A549 (cell line): ENCODE results near the gene FNDC10. TPM values are rescaled to one million over a fixed set of nuclear protein-coding genes. Genes with fewer than 3 reads are reported as not detected.

Source experiments
- ATAC-seq, 2 experiments: fragments of 200-7000 bp in 1 of 2; fragments of >200 bp in 1 of 2; cut with Nextera tagmentation in 1 of 2; cut with Tn5 transposase in 1 of 2; 3 replicates each; pipeline versions ENCODE4 v1.8.0 to v1.9.1; 2018 to 2020; ENCODE audit warnings: mild to moderate bottlenecking in 1 of 2, moderate library complexity in 1 of 2
- CTCF ChIA-PET: fragments of 300-600 bp; sonication (Branson Sonifier 250); formaldehyde crosslinking; extraction: SDS; loops from one replicate; lab custom pipeline; 2021; ENCODE audit warnings: antibody characterized with exemption, inconsistent platforms; lab: Yijun Ruan, JAX
- POLR2A ChIA-PET: fragments of 350-600 bp; formaldehyde crosslinking; extraction: SDS; loops from one replicate; lab custom pipeline; 2021; ENCODE audit warnings: antibody characterized with exemption, inconsistent platforms; lab: Yijun Ruan, JAX
- DNase-seq, 2 experiments: peaks; one replicate each; pipeline versions ENCODE4 v3.0.0 to v3.0.0-alpha.2; 2011 to 2016; ENCODE audit warnings: low read depth in 1 of 2, low spot score in 1 of 2
- FAIRE-seq: peaks from 2 replicates; lab custom pipeline; 2011; peaks lifted over from hg19 to GRCh38; lab: Jason Lieb, UNC
- H3K27ac ChIP-seq, 2 experiments: fragments of >200 bp; sonication (Bioruptor Twin); formaldehyde crosslinking; 3 replicates each; pipeline ENCODE4 v1.5.1; 2016 to 2017
- H3K4me1 ChIP-seq: fragments of >200 bp; sonication (Bioruptor Twin); formaldehyde crosslinking; 3 replicates; pipeline ENCODE4 v1.6.1; 2016
- H3K4me2 ChIP-seq: fragments of >200 bp; sonication (Bioruptor Twin); formaldehyde crosslinking; 3 replicates; pipeline ENCODE4 v1.6.1; 2016
- H3K4me3 ChIP-seq: fragments of >200 bp; sonication (Bioruptor Twin); formaldehyde crosslinking; 3 replicates; pipeline ENCODE4 v1.5.1; 2016
- H3K9me3 ChIP-seq: fragments of >200 bp; sonication (Bioruptor Twin); formaldehyde crosslinking; 3 replicates; pipeline ENCODE4 v1.6.1; 2016
- BCL3 ChIP-seq: fragments of >200 bp; sonication (Bioruptor Twin); formaldehyde crosslinking; IDR thresholded peaks from 3 replicates; pipeline ENCODE4 v1.6.1; 2016
- EHMT2 ChIP-seq: fragments of 200-600 bp; sonication (generic); IDR thresholded peaks from 2 replicates; pipeline ENCODE4 v1.6.1; 2016; ENCODE audit warnings: antibody characterized with exemption, low read depth, mild to moderate bottlenecking, moderate library complexity
- ELK1 ChIP-seq: fragments of 150-350 bp; IDR thresholded peaks from 2 replicates; pipeline ENCODE4 v1.6.1; 2014; ENCODE audit warnings: low read depth, mild to moderate bottlenecking, low read length
- EP300 ChIP-seq, 2 experiments: fragments of >200 bp; sonication (Bioruptor Twin); formaldehyde crosslinking; IDR thresholded peaks; 2 replicates in 1 of 2; 3 replicates in 1 of 2; pipeline ENCODE4 v1.6.1; 2016 to 2017
- ESRRA ChIP-seq: fragments of 150-350 bp; IDR thresholded peaks from 2 replicates; pipeline ENCODE4 v1.6.1; 2014; ENCODE audit warnings: mild to moderate bottlenecking, low read length, borderline replicate concordance
- FOSB ChIP-seq: fragments of 250-450 bp; sonication (Bioruptor Pico); IDR thresholded peaks from 2 replicates; pipeline ENCODE4 v1.5.0; 2020; ENCODE audit warnings: mild to moderate bottlenecking, moderate library complexity
- HMGXB4 ChIP-seq: fragments of 250-450 bp; sonication (Bioruptor Pico); IDR thresholded peaks from 2 replicates; pipeline ENCODE4 v1.5.0; 2021; ENCODE audit warnings: mild to moderate bottlenecking, moderate library complexity, borderline replicate concordance
- HOXA7 ChIP-seq: fragments of 250-450 bp; sonication (Bioruptor Pico); IDR thresholded peaks from 2 replicates; pipeline ENCODE4 v1.5.0; 2020; ENCODE audit warnings: mild to moderate bottlenecking, moderate library complexity
- HOXB13 ChIP-seq: fragments of 250-450 bp; sonication (Bioruptor Pico); IDR thresholded peaks from 2 replicates; pipeline ENCODE4 v1.5.0; 2020; ENCODE audit warnings: low read depth, mild to moderate bottlenecking, moderate library complexity
- JUN ChIP-seq, 2 experiments: fragments of >200 bp; sonication (Bioruptor Twin); formaldehyde crosslinking; IDR thresholded peaks; 2 replicates in 1 of 2; 3 replicates in 1 of 2; pipeline ENCODE4 v1.6.1; 2016 to 2017
- JUNB ChIP-seq: fragments of >200 bp; sonication (Bioruptor Twin); formaldehyde crosslinking; IDR thresholded peaks from 2 replicates; pipeline ENCODE4 v1.6.1; 2016
- KDM5A ChIP-seq: fragments of 200-600 bp; sonication (generic); IDR thresholded peaks from 2 replicates; pipeline ENCODE4 v1.6.1; 2016; ENCODE audit warnings: antibody characterized with exemption, mild to moderate bottlenecking
- MAFK ChIP-seq: fragments of 450-650 bp; IDR thresholded peaks from 2 replicates; pipeline ENCODE4 v1.6.1; 2014; ENCODE audit not compliant: partially characterized antibody
- MAZ ChIP-seq: fragments of 150-350 bp; IDR thresholded peaks from 2 replicates; pipeline ENCODE4 v1.6.1; 2014; ENCODE audit warnings: antibody characterized with exemption, low read depth, low read length, borderline replicate concordance
- MYC ChIP-seq: IDR thresholded peaks from 2 replicates; pipeline ENCODE4 v1.6.1; 2012; ENCODE audit warnings: mild to moderate bottlenecking, inconsistent platforms, low read length, improper control_type of control experiment, borderline replicate concordance
- NR3C1 ChIP-seq: fragments of >200 bp; sonication (Bioruptor Twin); formaldehyde crosslinking; IDR thresholded peaks from 3 replicates; pipeline ENCODE4 v1.6.1; 2017
- PHF8 ChIP-seq: fragments of 200-600 bp; sonication (generic); IDR thresholded peaks from 2 replicates; pipeline ENCODE4 v1.6.1; 2016; ENCODE audit warnings: low read depth, mild to moderate bottlenecking, antibody characterized with exemption, moderate library complexity, borderline replicate concordance
- POLR2A ChIP-seq: IDR thresholded peaks from 2 replicates; pipeline ENCODE4 v1.6.1; 2012; ENCODE audit warnings: mild to moderate bottlenecking, low read length
- POLR2AphosphoS2 ChIP-seq: conservative IDR thresholded peaks from 2 replicates; pipeline ENCODE4 v1.6.1; 2012; ENCODE audit warnings: low read length, improper control_type of control experiment, inconsistent platforms
- RARB ChIP-seq: fragments of 250-450 bp; sonication (Bioruptor Pico); IDR thresholded peaks from 2 replicates; pipeline ENCODE4 v1.8.0; 2021; ENCODE audit warnings: mild to moderate bottlenecking, moderate library complexity
- SMC3 ChIP-seq: fragments of >200 bp; sonication (Bioruptor Twin); formaldehyde crosslinking; IDR thresholded peaks from 3 replicates; pipeline ENCODE4 v1.6.1; 2018; ENCODE audit warnings: inconsistent platforms
- SREBF2 ChIP-seq: fragments of 450-650 bp; IDR thresholded peaks from 2 replicates; pipeline ENCODE4 v1.6.1; 2014; ENCODE audit warnings: mild to moderate bottlenecking, moderate library complexity
- TFCP2L1 ChIP-seq: fragments of 250-450 bp; sonication (Bioruptor Pico); IDR thresholded peaks from 2 replicates; pipeline ENCODE4 v1.5.0; 2021; ENCODE audit warnings: mild to moderate bottlenecking
- TP53 ChIP-seq: fragments of 250-450 bp; sonication (Bioruptor Pico); IDR thresholded peaks from 2 replicates; pipeline ENCODE4 v1.5.0; 2021; ENCODE audit warnings: mild to moderate bottlenecking, moderate library complexity
- ZC3H11A ChIP-seq: fragments of 450-650 bp; IDR thresholded peaks from 2 replicates; pipeline ENCODE4 v1.6.1; 2014; ENCODE audit warnings: antibody characterized with exemption, mild to moderate bottlenecking
- WGBS: methylation state at CpG from one replicate; pipeline ENCODE4 v1.1.6; 2017; ENCODE audit errors: missing lambda C conversion rate; 5-methylcytosine and 5-hydroxymethylcytosine counted together
- polyA plus RNA-seq, 4 experiments: library from polyadenylated mRNA; depleted of rRNA in 3 of 4; stranded (reverse); fragments of >200 nt; fragmentation: RNase III in 1 of 4; extraction: RNeasy Plus Mini Kit Qiagen cat#74134 plus additional on column Dnase treatment in 1 of 4; gene quantifications; 2 replicates in 3 of 4; 3 replicates in 1 of 4; pipeline ENCODE4 v1.2.3, GENCODE V29; 2011 to 2017
- TF ChIP-seq, protein P1 (sequence below): fragments of 200-600 bp; sonication (generic); IDR thresholded peaks from 2 replicates; pipeline ENCODE4 v1.6.1; 2016; ENCODE audit warnings: antibody characterized with exemption, mild to moderate bottlenecking, moderate library complexity

Gene FNDC10
- polyA plus RNA-seq, 2 of the 4 experiments (the other 2 are of a cell fraction) = 0.56 to 4.0 TPM

DNA sequence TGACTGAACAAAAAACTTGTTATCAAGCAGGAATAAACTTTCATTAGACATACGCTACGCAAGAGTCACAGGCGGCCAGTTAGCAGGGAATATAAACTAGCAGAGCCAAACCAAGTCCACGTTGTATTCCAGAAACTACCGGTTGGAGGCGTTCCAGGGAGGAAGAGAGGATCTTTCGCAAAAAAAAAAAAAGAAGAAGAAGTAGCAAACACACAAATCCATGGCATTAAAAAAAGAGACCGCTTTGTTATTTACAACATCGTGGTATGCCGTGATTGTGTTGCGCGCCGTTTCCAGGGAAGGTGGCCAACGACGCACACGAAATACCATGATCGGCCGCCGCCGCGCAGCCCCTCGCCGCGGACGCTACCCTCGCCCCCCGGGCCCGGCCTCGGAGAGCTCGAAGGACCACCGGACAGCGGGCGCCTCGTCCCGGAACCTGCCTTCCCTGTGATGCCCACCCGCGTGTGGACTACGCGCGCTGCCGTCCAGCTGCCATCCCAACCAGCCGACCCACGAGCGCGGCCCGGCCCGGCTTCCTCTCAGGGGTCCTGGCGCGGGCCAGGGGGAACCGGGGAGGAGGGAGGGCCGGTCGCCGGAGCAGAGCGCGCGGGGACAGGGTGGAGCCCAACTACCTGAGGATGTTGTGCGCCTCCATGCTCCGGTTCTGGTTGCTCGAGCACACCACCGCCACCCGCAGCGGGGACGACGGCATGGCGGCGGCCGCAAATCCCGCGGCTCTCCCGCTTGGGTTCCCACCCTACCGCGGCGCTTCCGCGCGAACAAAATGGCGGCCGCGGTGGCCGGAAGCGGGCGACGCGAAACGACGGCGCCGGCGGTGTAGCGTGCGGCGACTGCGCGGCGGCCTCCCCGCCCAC lies 25.9 kb downstream of the FNDC10 start:
- peak overlapping the region; percentile 97 for H3K27ac ChIP-seq
- peaks cover 13% of the 10 kb centered on the region; the same call in 2 of the 3 replicates for H3K4me1 ChIP-seq
- POLR2A ChIA-PET = interaction anchor here (1.0 kb wide), 1 partner anchor 12 kb away, joined by 3 read pairs; no protein-coding TSS in a partner anchor
- TF ChIP-seq TFCP2L1 (CRISPR knock-in tag) (0 out of 2 replicates have a peak, but pooled peaks have one; percentile 25), MAZ (no peak), PHF8 (peak; percentile 42), KDM5A (0 out of 2 replicates have a peak, but pooled peaks have one; percentile 13), POLR2A (peak; percentile 36; the same call in 1 of the 2 replicates), HOXB13 (no peak), MYC (no peak), HOXA7 (no peak), SREBF2 (no peak), SMC3 (no peak), HMGXB4 (CRISPR knock-in tag) (0 out of 2 replicates have a peak, but pooled peaks have one; percentile 13), EP300 (IDR thresholded peaks at IDR 0.05) (no peak)
- TF ChIP-seq, protein P1, sequence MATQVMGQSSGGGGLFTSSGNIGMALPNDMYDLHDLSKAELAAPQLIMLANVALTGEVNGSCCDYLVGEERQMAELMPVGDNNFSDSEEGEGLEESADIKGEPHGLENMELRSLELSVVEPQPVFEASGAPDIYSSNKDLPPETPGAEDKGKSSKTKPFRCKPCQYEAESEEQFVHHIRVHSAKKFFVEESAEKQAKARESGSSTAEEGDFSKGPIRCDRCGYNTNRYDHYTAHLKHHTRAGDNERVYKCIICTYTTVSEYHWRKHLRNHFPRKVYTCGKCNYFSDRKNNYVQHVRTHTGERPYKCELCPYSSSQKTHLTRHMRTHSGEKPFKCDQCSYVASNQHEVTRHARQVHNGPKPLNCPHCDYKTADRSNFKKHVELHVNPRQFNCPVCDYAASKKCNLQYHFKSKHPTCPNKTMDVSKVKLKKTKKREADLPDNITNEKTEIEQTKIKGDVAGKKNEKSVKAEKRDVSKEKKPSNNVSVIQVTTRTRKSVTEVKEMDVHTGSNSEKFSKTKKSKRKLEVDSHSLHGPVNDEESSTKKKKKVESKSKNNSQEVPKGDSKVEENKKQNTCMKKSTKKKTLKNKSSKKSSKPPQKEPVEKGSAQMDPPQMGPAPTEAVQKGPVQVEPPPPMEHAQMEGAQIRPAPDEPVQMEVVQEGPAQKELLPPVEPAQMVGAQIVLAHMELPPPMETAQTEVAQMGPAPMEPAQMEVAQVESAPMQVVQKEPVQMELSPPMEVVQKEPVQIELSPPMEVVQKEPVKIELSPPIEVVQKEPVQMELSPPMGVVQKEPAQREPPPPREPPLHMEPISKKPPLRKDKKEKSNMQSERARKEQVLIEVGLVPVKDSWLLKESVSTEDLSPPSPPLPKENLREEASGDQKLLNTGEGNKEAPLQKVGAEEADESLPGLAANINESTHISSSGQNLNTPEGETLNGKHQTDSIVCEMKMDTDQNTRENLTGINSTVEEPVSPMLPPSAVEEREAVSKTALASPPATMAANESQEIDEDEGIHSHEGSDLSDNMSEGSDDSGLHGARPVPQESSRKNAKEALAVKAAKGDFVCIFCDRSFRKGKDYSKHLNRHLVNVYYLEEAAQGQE = peak; percentile 48; the same call in 1 of the 2 replicates
- TF ChIP-seq, all 56 proteins: peak for 6
- ATAC-seq = peak; percentile 79 to 82
- H3K9me3 ChIP-seq = no peaks in the 10 kb centered on the region
- peak overlapping the region; percentile 99 for H3K4me2 ChIP-seq
- FAIRE-seq = no peak
- CTCF ChIA-PET = no interaction called here
- H3K4me3 ChIP-seq = peak overlapping the region; percentile 95
- 4% methylated on average over 24 of the region's 96 CpGs for WGBS
- peak; percentile 47 to 56 for DNase-seq

DNA sequence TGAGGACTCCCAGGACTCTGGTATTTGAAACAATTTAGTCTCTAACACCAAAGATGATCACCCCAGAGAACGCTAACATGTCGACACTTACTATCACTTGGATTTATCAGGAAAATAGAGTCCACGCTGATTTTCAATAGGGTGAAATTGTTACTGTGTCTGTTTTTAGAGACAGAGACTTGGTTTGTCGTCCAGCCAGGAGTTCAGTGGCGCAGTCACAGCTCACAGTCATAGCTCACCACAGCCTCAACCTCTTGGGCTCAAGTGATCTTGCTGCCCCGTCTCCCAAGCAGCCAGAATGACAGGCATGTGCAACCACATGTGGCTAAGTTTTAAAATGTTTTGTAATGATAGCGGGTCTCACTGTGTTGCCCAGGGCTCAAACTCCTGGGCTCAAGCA lies 30.6 kb downstream of the FNDC10 start:
- ATAC-seq = no peak
- Histone ChIP-seq H3K4me2 (no peak overlapping the region), H3K4me3 (no peak overlapping the region), H3K27ac (no peak overlapping the region), H3K9me3 (no peaks in the 10 kb centered on the region), H3K4me1 (peaks cover 7% of the 10 kb centered on the region; the same call in 1 of the 3 replicates)
- ChIA-PET POLR2A (no interaction called here), CTCF (no interaction called here)
- TF ChIP-seq ZC3H11A (no peak), BCL3 (no peak), FOSB (CRISPR knock-in tag) (no peak), JUNB (no peak), JUN (IDR thresholded peaks at IDR 0.05) (no peak), MAFK (no peak), ELK1 (no peak), KDM5A (no peak), ESRRA (no peak), MAZ (no peak), TP53 (no peak), RARB (CRISPR knock-in tag) (no peak), POLR2AphosphoS2 (no peak), NR3C1 (no peak), EHMT2 (no peak)
- no peak for DNase-seq
- WGBS = 94% methylated on average over 7 of the region's 7 CpGs
- no peak for FAIRE-seq
